GM19397 (cell line): ENCODE measurements around the gene CDK14.

Experiments
- ATAC-seq: cut with Tn5 transposase; IDR thresholded peaks from one replicate; pipeline ENCODE4 v1.9.1; 2021; ENCODE audit warnings: mild to moderate bottlenecking, moderate library complexity; ENCODE audit not compliant: unreplicated experiment

The CDK14 gene

DNA sequence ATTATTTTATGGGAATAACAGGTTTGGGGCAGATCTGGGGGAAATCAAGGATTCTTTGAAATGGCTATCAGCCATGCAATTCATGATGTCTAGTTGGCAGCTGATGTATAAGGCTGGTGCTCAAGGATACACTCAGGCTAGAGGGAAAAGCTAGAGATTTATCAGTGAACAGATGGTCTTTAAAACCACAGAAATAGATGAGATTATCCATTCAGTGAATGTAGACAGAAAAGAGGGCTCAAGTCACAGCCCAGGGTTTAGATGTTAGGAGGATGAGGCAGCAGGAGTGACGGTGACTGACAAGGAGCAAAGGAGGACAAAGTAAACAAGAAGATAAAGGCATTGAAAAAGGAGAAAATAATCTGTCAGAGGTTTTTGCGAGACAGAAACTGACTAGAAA lies 238.7 kb downstream of the CDK14 start:
- ATAC-seq: no peak

DNA sequence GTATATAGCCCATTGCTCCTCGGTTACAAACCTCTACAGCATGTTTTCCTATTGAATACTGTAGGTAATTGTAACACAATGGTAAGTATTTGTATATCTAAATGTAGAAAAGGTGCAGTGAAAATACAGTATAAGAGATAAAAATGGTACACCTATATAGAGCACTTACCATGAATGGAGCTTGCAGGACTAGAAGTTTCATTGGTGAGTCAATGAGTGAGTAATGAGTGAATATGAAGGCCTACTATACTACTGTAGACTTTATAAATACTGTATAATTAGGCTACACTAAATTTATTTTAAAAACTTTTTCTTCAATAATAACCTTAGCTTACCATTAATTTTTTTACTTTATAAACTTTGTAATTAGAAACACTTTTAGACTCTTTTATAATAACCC lies 239.7 kb downstream of the CDK14 start:
- ATAC-seq: no peak

- no peak for ATAC-seq
Observed at GRCh38 chr7:90836937-90837336, 240.8 kb downstream of the CDK14 start.

DNA sequence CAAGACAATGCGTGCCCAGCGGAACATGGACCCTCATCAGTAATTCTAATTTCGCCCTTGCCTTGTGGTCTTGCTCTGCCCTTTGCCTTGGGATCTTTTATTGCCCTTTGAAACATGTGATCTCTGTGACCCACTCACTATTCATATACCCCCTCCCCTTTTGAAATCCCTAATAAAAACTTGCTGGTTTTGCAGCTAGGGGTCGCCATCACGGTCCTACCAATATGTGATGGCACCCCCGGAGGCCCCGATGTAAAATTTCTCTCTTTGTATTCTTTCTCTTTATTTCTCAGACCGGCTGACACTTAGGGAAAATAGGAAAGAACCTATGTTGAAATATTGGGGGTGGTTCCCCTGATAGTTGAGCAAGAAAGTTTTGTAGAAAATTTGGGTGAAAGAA lies 242.7 kb downstream of the CDK14 start:
- no peak for ATAC-seq

- no peak for ATAC-seq
Observed at GRCh38 chr7:90839316-90839715, 243.2 kb downstream of the CDK14 start.

- ATAC-seq: no peak
Observed at GRCh38 chr7:90839727-90840291, 243.7 kb downstream of the CDK14 start.

DNA sequence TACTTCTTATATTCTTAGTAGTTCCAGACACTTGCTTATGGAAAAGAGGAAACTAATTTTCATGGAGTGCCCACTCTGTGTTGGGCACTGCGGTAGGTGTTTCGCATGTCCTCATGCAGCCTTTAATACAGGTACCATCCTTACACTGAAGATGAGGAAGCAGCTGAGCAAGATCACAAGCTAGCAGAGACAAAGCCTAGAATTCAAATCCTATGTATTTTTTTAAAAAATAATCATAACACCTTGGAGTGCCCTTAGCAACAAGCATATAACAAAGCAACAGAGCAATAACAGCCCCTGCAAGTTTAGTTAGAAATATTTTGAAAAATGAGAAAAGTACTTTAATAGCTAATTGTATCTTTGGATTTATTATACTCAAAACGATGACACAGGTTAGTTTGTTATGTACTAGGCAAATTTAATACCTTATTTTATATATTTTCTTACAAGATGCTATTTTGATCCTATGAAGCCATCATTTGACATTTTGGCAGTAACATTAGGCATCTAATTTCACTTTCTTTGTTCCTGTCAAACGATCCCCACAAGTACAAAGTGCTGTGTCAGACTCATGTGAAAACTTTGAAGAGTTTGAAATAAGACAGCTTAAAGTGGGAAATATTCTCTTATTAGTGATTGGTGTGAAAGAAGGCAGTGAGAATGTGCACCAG lies 245.8 kb downstream of the CDK14 start:
- no peak for ATAC-seq

- no peak for ATAC-seq
Observed at GRCh38 chr7:90842430-90842788, 246.3 kb downstream of the CDK14 start.

GRCh38 chr7:90843472-90843871 lies 247.4 kb downstream of the CDK14 start:
- no peak for ATAC-seq

DNA sequence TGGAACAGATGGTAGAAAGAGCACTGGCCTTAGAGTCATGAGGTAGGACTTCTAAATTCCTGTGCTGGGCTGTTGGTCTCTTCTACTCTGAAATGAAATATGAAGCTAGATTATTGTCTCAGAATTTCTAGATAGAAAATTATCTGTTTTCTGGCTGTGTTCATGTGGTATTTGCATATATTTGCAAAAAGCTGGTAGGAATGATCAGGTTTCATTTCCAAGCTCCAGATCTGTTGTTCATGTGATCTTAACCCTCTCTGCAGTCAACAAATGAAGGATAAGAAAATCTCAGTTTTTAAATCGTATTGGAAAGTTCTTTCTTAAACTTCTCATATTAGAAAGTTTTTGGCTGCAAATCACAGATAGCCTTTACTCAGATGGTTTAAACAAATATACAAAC lies 248.3 kb downstream of the CDK14 start:
- ATAC-seq: no peak

- no peak for ATAC-seq
Observed at GRCh38 chr7:90846192-90846591, 250.1 kb downstream of the CDK14 start.

- no peak for ATAC-seq
Observed at GRCh38 chr7:90850066-90850465, 253.9 kb downstream of the CDK14 start.

DNA sequence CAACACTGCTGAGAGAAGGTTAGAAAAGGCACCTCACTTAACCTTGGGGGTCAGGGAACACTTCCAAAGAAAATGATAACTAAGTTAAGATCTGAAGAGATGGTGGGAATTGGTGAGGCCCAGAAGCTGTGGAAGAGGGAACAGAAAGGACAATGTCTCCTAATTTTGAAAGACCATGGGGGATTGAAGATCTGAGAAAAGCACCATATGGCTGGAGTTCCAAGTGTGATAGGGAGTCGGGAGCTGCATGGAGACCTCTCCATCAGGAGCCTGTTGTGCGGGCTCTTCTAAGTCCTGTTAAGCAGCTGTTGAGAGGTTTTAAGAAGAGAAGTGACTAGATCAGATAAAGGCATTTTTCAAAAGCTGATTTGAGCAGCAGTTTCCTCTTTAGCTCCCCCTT lies 254.3 kb downstream of the CDK14 start:
- no peak for ATAC-seq

DNA sequence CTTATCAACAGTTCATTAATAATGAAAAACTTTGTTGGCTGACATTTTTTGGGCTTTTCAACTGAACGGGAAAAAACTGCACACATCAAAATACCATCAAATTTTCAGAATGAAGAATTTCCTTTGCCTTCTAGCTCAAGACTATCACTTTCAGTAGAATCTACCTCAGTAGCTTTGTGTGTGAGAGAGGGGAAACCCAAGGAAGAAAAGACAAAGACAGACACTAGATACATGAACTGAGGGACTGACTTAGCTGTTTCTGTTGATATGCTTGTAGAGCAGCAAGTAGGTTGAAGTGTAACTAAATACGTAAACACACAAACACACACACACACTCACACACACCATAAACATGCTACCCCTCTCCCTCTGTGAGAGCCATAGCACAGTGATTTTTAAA lies 257.1 kb downstream of the CDK14 start:
- no peak for ATAC-seq

DNA sequence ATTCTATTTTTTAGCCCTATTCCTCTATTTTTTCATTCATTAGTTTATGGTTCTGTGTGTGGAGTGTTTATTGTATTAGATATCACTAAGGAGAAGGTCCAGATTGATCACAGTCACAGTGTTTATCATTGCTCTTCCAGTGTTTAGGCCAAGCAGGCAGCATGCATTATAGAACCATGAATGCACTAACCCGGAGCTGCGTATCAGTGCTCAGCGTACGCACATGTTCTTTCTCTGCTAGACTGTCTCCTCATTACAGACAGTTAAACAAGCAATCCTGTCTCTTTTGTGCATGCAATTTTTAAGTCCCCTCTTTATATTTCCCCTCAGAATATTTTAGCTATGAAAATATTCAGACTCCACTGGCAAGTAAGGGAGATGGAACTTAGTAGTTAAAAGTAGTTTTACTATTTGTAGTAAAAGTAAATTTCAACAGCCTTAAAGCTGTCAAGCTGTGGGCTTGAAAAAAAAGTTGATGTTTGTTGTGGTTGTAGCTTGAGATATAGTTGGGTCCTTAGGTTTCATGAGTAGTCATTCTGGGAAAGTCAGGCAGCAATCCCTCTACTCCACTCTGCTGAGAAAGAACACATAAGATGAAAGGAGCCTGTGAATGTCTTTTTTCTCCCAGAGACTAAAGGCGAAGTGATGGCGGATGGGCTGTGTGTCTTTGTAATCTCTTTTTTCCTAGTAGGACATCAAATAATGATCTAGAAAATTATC lies 260.4 kb downstream of the CDK14 start:
- no peak for ATAC-seq

DNA sequence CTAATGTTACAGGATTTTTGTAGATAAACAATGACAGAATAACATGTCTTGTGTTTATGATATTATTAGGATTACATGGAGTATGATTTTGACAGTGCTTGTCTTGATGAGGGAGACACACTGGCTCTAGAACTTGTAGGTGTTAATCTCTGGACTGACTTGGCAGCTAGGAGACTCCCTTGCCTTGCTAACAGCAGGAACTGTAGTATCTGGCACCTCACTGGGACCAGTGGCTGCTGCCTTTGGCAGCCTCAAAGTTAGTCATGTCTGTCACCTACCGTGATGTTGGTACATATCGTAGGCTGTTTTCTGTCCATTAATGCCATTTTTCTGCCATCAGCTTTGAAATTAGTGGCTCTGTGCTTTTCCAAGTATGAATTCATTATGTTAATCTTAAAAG lies 261.5 kb downstream of the CDK14 start:
- no peak for ATAC-seq

DNA sequence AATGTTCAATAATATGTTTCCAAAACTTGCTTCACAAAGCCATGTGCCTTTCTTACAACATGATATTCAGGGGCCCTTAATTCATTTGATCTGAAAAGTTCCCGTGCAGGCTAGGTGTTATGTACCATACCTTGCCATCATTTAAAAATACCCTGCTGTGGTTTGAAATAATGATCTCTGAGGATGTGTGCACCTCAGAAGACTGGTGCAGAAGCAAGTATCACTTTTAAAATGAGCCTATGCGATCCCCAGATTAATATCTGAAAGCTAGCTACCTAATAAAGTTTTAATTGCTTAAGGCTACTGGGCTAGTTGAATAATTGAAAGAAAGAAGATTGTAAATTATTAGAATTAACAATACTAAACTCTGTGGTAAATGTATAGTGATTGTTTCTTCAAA lies 262.4 kb downstream of the CDK14 start:
- ATAC-seq: no peak

DNA sequence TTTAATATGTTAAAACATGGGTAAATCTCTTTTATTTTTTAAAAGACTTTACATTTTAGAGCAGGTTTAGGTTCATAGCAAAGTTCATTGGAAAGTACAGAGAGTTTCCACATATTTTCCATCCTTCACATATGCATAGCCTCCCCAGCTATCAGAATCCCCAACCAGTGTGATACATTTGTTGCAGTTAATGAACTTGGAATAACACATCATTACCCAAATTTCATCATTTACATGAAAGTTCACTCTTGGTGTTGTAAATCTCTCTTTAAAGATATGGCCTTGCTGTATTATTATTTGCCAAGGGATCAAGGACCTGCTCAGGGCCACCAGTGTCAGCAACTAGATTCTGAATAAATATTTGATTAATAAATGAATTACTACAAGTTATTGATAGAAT lies 263.4 kb downstream of the CDK14 start:
- no peak for ATAC-seq

- ATAC-seq: no peak
Observed at GRCh38 chr7:90864088-90864487, 268.0 kb downstream of the CDK14 start.

DNA sequence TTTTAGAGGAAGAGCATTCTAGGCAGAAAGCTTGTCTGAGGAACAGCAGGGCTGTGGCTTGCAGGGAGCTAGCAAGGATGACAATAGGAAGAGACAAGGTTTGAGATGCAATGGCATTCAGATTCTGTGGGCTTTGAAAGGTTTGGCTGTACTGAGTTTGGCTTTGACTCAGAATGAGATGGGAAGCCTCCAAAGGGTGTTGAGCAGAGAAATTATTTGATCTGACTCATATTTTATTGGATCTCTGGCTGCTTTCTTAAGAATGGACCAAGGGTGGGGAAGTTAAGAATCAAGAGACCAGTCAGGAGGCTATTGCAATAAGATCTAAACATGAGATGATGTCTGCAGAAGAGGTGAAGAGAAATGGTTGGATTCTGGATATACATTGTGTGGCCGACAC lies 273.2 kb downstream of the CDK14 start:
- no peak for ATAC-seq

DNA sequence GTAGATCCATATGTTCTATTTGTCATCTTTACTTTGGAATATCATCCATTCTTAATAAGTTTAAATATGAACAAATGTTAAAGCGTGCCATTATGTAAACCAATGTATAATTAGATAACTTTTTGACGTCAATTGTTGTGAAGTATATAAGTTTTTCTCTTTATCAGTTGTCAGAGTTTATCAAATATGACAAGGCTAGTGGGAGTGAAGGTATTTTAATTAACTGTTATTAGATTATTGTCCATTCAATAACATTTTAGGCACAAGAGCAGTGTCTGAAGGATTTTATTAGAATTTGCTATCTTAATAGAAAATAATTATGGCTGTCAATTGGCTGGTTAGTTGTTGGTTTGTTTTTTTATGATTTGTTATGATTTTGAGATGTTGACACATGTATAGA lies 280.6 kb downstream of the CDK14 start:
- no peak for ATAC-seq

GRCh38 chr7:90877201-90877600 lies 281.1 kb downstream of the CDK14 start:
- no peak for ATAC-seq

DNA sequence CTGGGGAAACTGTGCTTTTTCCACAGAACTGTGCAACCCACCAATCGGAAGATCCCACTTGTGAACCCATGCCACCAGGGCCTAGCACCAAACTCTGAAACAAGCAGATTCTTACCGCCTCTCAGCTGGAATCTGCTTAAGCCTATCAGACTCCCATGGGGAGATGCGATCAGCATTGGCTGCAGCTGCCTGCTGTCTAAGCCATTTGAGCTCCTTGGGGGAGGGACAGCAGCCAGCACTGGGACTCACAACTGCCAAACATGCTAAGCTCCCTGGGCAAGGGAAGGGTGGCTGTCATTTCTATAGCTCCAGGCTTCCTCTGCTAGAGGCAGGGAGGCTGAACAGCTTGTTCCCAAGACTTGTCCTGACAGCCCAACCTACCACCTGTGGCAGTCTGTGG lies 283.8 kb downstream of the CDK14 start:
- no peak for ATAC-seq
